GM18861 (cell line): ENCODE data around the gene ADCY7.

ENCODE experiments used
- ATAC-seq: cut with Tn5 transposase; IDR thresholded peaks from one replicate; pipeline ENCODE4 v1.9.1; 2021; ENCODE audit not compliant: unreplicated experiment

ADCY7 gene

GRCh38 chr16:50310308-50311133 is 44.2 kb downstream of the ADCY7 start:
- no peak for ATAC-seq

- no peak for ATAC-seq
Measured at GRCh38 chr16:50311134-50311528, 44.8 kb downstream of the ADCY7 start.

GRCh38 chr16:50311891-50312501 is 45.6 kb downstream of the ADCY7 start:
- no peak for ATAC-seq

- ATAC-seq, result no peak
Measured at GRCh38 chr16:50313596-50314478, 47.5 kb downstream of the ADCY7 start.

GRCh38 chr16:50314665-50315064 is 48.3 kb downstream of the ADCY7 start:
- ATAC-seq, result no peak

GRCh38 chr16:50315346-50315997 is 49.1 kb downstream of the ADCY7 start:
- ATAC-seq, result no peak

GRCh38 chr16:50316102-50316847 is 49.9 kb downstream of the ADCY7 start:
- no peak for ATAC-seq

GRCh38 chr16:50316848-50317630 is 50.7 kb downstream of the ADCY7 start:
- no peak for ATAC-seq

- no peak for ATAC-seq
Measured at GRCh38 chr16:50318796-50319578, 52.6 kb downstream of the ADCY7 start.

GRCh38 chr16:50320310-50320709 is 54.0 kb downstream of the ADCY7 start:
- no peak for ATAC-seq

- ATAC-seq, result no peak
Measured at GRCh38 chr16:50322333-50322732, 56.0 kb downstream of the ADCY7 start.

GRCh38 chr16:50323335-50324011 is 57.1 kb downstream of the ADCY7 start:
- no peak for ATAC-seq

GRCh38 chr16:50324345-50324744 is 58.0 kb downstream of the ADCY7 start:
- ATAC-seq, result no peak

- ATAC-seq, result no peak
Measured at GRCh38 chr16:50326264-50326663, 59.9 kb downstream of the ADCY7 start.

GRCh38 chr16:50326835-50327465 is 60.6 kb downstream of the ADCY7 start:
- peak; percentile 63 for ATAC-seq

- no peak for ATAC-seq
Measured at GRCh38 chr16:50329446-50330189, 63.3 kb downstream of the ADCY7 start.

- no peak for ATAC-seq
Measured at GRCh38 chr16:50331570-50331969, 65.2 kb downstream of the ADCY7 start.
